ENCODE measurements around the gene TP53BP2.
"Not testable (repeated sequence)": the region's sequence is repeated elsewhere in the genome, so short reads cannot be mapped to it uniquely, and the experiment has no call there.

The TP53BP2 gene

GRCh38 chr1:223820971-223821370 is 24.8 kb downstream of the TP53BP2 start:
- no peak overlapping the region for H3K4me3 ChIP-seq (ENCODE audit: low read depth, low read length)
- no peak for DNase-seq (ENCODE audit: low read depth)
- TF ChIP-seq POLR2A (IDR thresholded peaks at IDR 0.05; ENCODE audit: extremely low read depth, insufficient read length) (no peak), CTCF (IDR thresholded peaks at IDR 0.05; ENCODE audit: low read depth, low read length) (no peak), MYC (IDR thresholded peaks at IDR 0.05; ENCODE audit: low read depth, low read length) (no peak)
- TF ChIP-seq, protein P1, sequence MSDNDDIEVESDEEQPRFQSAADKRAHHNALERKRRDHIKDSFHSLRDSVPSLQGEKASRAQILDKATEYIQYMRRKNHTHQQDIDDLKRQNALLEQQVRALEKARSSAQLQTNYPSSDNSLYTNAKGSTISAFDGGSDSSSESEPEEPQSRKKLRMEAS (IDR thresholded peaks at IDR 0.05; ENCODE audit: low read depth, low read length): no peak

- DNase-seq (ENCODE audit: low read depth): no peak
- H3K4me3 ChIP-seq (ENCODE audit: low read depth, low read length): no peak overlapping the region
- TF ChIP-seq MYC (IDR thresholded peaks at IDR 0.05; ENCODE audit: low read depth, low read length): no peak
- TF ChIP-seq CTCF (IDR thresholded peaks at IDR 0.05; ENCODE audit: low read depth, low read length): no peak
These were observed 25.3 kb downstream of the TP53BP2 start for GRCh38 chr1:223820515-223820858.

GRCh38 chr1:223819730-223820514 is 25.8 kb downstream of the TP53BP2 start:
- no peak for DNase-seq (ENCODE audit: low read depth)
- TF ChIP-seq MYC (IDR thresholded peaks at IDR 0.05; ENCODE audit: low read depth, low read length) (no peak), POLR2A (IDR thresholded peaks at IDR 0.05; ENCODE audit: extremely low read depth, insufficient read length) (no peak), CTCF (IDR thresholded peaks at IDR 0.05; ENCODE audit: low read depth, low read length) (no peak)
- TF ChIP-seq, protein P1 (IDR thresholded peaks at IDR 0.05; ENCODE audit: low read depth, low read length): no peak
- no peak overlapping the region for H3K4me3 ChIP-seq (ENCODE audit: low read depth, low read length)

DNA sequence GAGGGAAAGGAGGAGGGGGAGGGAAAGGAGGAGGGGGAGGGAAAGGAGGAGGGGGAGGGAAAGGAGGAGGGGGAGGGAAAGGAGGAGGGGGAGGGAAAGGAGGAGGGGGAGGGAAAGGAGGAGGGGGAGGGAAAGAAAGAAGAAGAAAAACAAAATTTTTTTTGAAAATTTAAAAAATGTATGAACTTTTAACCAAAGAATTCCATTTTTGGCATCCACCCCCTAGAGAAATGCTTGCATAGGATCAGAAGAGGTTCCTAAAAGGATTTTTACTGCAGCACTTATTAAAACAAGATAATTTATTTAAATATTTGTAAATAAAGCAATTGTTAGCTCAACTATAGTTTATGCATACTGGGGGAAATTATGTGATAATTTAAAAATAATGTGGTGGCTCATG is 28.5 kb downstream of the TP53BP2 start:
- H3K4me3 ChIP-seq (ENCODE audit: low read depth, low read length); DNase-seq (ENCODE audit: low read depth): not testable (repeated sequence)

GRCh38 chr1:223815865-223816264 is 29.9 kb downstream of the TP53BP2 start:
- H3K4me3 ChIP-seq (ENCODE audit: low read depth, low read length): no peak overlapping the region
- no peak for DNase-seq (ENCODE audit: low read depth)
- no peak for TF ChIP-seq POLR2A (IDR thresholded peaks at IDR 0.05; ENCODE audit: extremely low read depth, insufficient read length)
- TF ChIP-seq, protein P1 (IDR thresholded peaks at IDR 0.05; ENCODE audit: low read depth, low read length): no peak
- no peak for TF ChIP-seq MYC (IDR thresholded peaks at IDR 0.05; ENCODE audit: low read depth, low read length)
- TF ChIP-seq CTCF (IDR thresholded peaks at IDR 0.05; ENCODE audit: low read depth, low read length): no peak

GRCh38 chr1:223815020-223815853 is 30.5 kb downstream of the TP53BP2 start:
- no peak for TF ChIP-seq CTCF (IDR thresholded peaks at IDR 0.05; ENCODE audit: low read depth, low read length)
- TF ChIP-seq MYC (IDR thresholded peaks at IDR 0.05; ENCODE audit: low read depth, low read length): no peak
- no peak for TF ChIP-seq POLR2A (IDR thresholded peaks at IDR 0.05; ENCODE audit: extremely low read depth, insufficient read length)
- TF ChIP-seq, protein P1 (IDR thresholded peaks at IDR 0.05; ENCODE audit: low read depth, low read length): no peak
- no peak for DNase-seq (ENCODE audit: low read depth)
- no peak overlapping the region for H3K4me3 ChIP-seq (ENCODE audit: low read depth, low read length)
